Endothelial cell of umbilical vein (primary cell): Measurements from ENCODE around the gene HNRNPH1. TPM values are rescaled to one million over a fixed set of nuclear protein-coding genes. Genes with fewer than 3 reads are reported as not detected.
A peak's percentile ranks its signal among the peaks of the same experiment; 100 is the strongest.
"Not testable (repeated sequence)": the region's sequence is repeated elsewhere in the genome, so short reads cannot be mapped to it uniquely, and the experiment has no call there.

ENCODE experiments used
- BruUV-seq: library from RNA; stranded (reverse); fragments of 400-500 nt; replicated peaks from 2 replicates; lab custom pipeline; 2021; lab: Mats Ljungman, UMichigan
- CTCF ChIA-PET: fragments of 300-600, 350-600 bp; sonication (Branson Sonifier 250); formaldehyde crosslinking; loops from one replicate; lab custom pipeline; 2021; ENCODE audit warnings: antibody characterized with exemption, inconsistent platforms; lab: Charles Lee
- POLR2A ChIA-PET: fragments of 300-600, 350-600 bp; sonication (Branson Sonifier 250); formaldehyde crosslinking; loops from one replicate; lab custom pipeline; 2021; ENCODE audit warnings: antibody characterized with exemption, inconsistent platforms; lab: Charles Lee
- DNase-seq: peaks from one replicate; pipeline ENCODE4 v3.0.0-alpha.2; 2011; ENCODE audit warnings: low read depth, low spot score
- FAIRE-seq: peaks from 2 replicates; lab custom pipeline; 2011; peaks lifted over from hg19 to GRCh38; lab: Jason Lieb, UNC
- H2AFZ ChIP-seq: 2 replicates; pipeline ENCODE4 v1.6.0; 2012; ENCODE audit warnings: low read depth, low read length, control low read depth, inconsistent platforms
- H3K27ac ChIP-seq: 2 replicates; pipeline ENCODE4 v1.5.1; 2011; ENCODE audit warnings: low read depth, mild to moderate bottlenecking, control low read depth, low read length, moderate library complexity; ENCODE audit not compliant: insufficient read depth
- H3K27me3 ChIP-seq, 2 experiments: 2 replicates each; pipeline versions ENCODE4 v1.6.0 to v1.6.1; 2011; ENCODE audit warnings: low read length in 2 of 2, mixed read lengths in 1 of 2; ENCODE audit not compliant: control insufficient read depth in 2 of 2, insufficient read depth in 2 of 2
- H3K36me3 ChIP-seq, 2 experiments: 2 replicates in 1 of 2; 3 replicates in 1 of 2; pipeline ENCODE4 v1.5.1; 2011; ENCODE audit warnings: low read length in 2 of 2, mild to moderate bottlenecking in 1 of 2, moderate library complexity in 1 of 2; ENCODE audit not compliant: control insufficient read depth in 2 of 2, insufficient read depth in 2 of 2; ENCODE audit errors: extremely low read depth in 1 of 2
- H3K4me1 ChIP-seq: 3 replicates; pipeline ENCODE4 v1.5.1; 2011; ENCODE audit warnings: mild to moderate bottlenecking, low read length; ENCODE audit not compliant: control insufficient read depth, insufficient read depth; ENCODE audit errors: extremely low read depth
- H3K4me2 ChIP-seq: 2 replicates; pipeline ENCODE4 v1.6.1; 2011; ENCODE audit warnings: low read length, control low read depth, mixed read lengths; ENCODE audit not compliant: insufficient read depth
- H3K4me3 ChIP-seq, 3 experiments: fragments of 200-600 bp in 1 of 3; sonication (generic), shearing (Covaris generic) in 1 of 3; replicated peaks in 1 of 3; 2 replicates each; pipeline ENCODE4 v1.5.1; 2011 to 2016; ENCODE audit warnings: control low read depth in 3 of 3, low read length in 3 of 3, mild to moderate bottlenecking in 2 of 3, inconsistent platforms in 1 of 3, low read depth in 1 of 3, moderate library complexity in 1 of 3; ENCODE audit not compliant: insufficient read depth in 1 of 3
- H3K79me2 ChIP-seq: 2 replicates; pipeline ENCODE4 v1.6.0; 2012; ENCODE audit warnings: low read length, inconsistent platforms; ENCODE audit not compliant: control insufficient read depth, insufficient read depth
- H3K9ac ChIP-seq: replicated peaks from 2 replicates; pipeline ENCODE3; 2011; ENCODE audit warnings: low read length, control low read depth; ENCODE audit not compliant: insufficient read depth; ENCODE audit errors: extremely low read depth
- H3K9me1 ChIP-seq: replicated peaks from 3 replicates; pipeline ENCODE4 v1.6.0; 2011; ENCODE audit warnings: mild to moderate bottlenecking, low read length; ENCODE audit not compliant: control insufficient read depth, insufficient read depth; ENCODE audit errors: extremely low read depth
- H3K9me3 ChIP-seq: replicated peaks from 2 replicates; pipeline ENCODE4 v1.5.1; 2012; ENCODE audit warnings: low read length, inconsistent platforms; ENCODE audit not compliant: control insufficient read depth, insufficient read depth
- H4K20me1 ChIP-seq: replicated peaks from 2 replicates; pipeline ENCODE3; 2011; ENCODE audit warnings: mild to moderate bottlenecking, low read length; ENCODE audit not compliant: control insufficient read depth, insufficient read depth; ENCODE audit errors: extremely low read depth
- CTCF ChIP-seq, 2 donors: IDR thresholded peaks; 1 replicate in 1 of 2; 2 replicates in 1 of 2; pipeline ENCODE4 v1.5.1; 2011; ENCODE audit warnings: low read length in 2 of 2, mild to moderate bottlenecking in 2 of 2, moderate library complexity in 2 of 2, control low read depth in 1 of 2, inconsistent platforms in 1 of 2, low read depth in 1 of 2; ENCODE audit not compliant: insufficient read depth in 1 of 2; ENCODE audit errors: extremely low read depth in 1 of 2
- EZH2 ChIP-seq: IDR thresholded peaks from 2 replicates; pipeline ENCODE4 v1.6.1; 2012; ENCODE audit warnings: borderline replicate concordance, low read depth, mild to moderate bottlenecking, moderate library complexity, low read length, inconsistent platforms; ENCODE audit not compliant: severe bottlenecking
- dilution Hi-C: fragments of 300-500 bp; cut with MboI; formaldehyde crosslinking; loops from one replicate; pipeline ENCODE4 v1.15.0; 2019; ENCODE audit warnings: low sequenced_read_pairs; ENCODE audit not compliant: extremely low pct_ligation_motif_present
- intact Hi-C: fragments of 100-400 bp; cut with micrococcal nuclease; formaldehyde crosslinking; loops from one replicate; pipeline ENCODE4 v1.10.0; 2022
- polyA plus RNA-seq, 4 experiments: library from polyadenylated mRNA; depleted of rRNA in 3 of 4; stranded (reverse) in 3 of 4; unstranded in 1 of 4; fragments of >200 nt; gene quantifications; 2 replicates each; pipeline versions ENCODE4 v1.2.1 to v1.2.3, GENCODE V29; 2011 to 2012; ENCODE audit warnings: missing spikeins in 1 of 4
- total RNA-seq: library from RNA; stranded (reverse); gene quantifications from 2 replicates; pipeline ENCODE4 v1.2.3, GENCODE V29; 2021

The HNRNPH1 gene
- total and polyA plus RNA-seq, 2 donors (not counting 3 experiments of a cell fraction or from before 2014, with no cell fraction given), result 348 to 993 TPM

- FAIRE-seq, result peak; percentile 73
- no peaks in the 10 kb centered on the region for H3K79me2 ChIP-seq
- no peaks in the 10 kb centered on the region for H3K9me1 ChIP-seq
- H3K9ac ChIP-seq, result no peak overlapping the region
- H3K9me3 ChIP-seq, result no peaks in the 10 kb centered on the region
- dilution Hi-C loops, result no loop called here
- DNase-seq, result peak; percentile 59
- TF ChIP-seq CTCF (IDR thresholded peaks at IDR 0.05; ENCODE audit: extremely low read depth in 1 of 2, insufficient read depth in 1 of 2, low read depth in 1 of 2, low read length in 2 of 2), result peak; percentile 88 to 89
- no peak for TF ChIP-seq EZH2
- H3K27me3 ChIP-seq, result no peaks in the 10 kb centered on the region
- no peak overlapping the region for H2AFZ ChIP-seq
- H3K36me3 ChIP-seq, result peaks cover 0 to 5% of the 10 kb centered on the region in 2 experiments
- no peak overlapping the region for H3K4me2 ChIP-seq
- H3K4me1 ChIP-seq, result no peaks in the 10 kb centered on the region
- intact Hi-C loops, result loop anchor here (5.0 to 10.0 kb wide), 2 partner anchors 126 to 501 kb away; partner anchors contain the start of gene LTC4S
- H3K27ac ChIP-seq, result no peak overlapping the region
- no peak overlapping the region for H3K4me3 ChIP-seq
- no TSS peak for BruUV-seq
- no peaks in the 10 kb centered on the region for H4K20me1 ChIP-seq
- POLR2A ChIA-PET, result interaction anchor here (1.8 kb wide), 1 partner anchor 45 kb away, joined by 6 read pairs; the partner anchor contains the start of gene HNRNPH1
- CTCF ChIA-PET, result interaction anchor here (0.8 to 1.8 kb wide), 8 partner anchors 8 to 1388 kb away, joined by 4 to 16 read pairs (median 4); partner anchors contain the start of genes CBY3 and HNRNPH1
Measured at GRCh38 chr5:179668391-179668790, 44.9 kb upstream of the HNRNPH1 start.

GRCh38 chr5:179661647-179662046, 38.2 kb upstream of the HNRNPH1 start:
- intact Hi-C loops, result loop anchor here (10.0 kb wide), 1 partner anchor 133 kb away; the partner anchor contains the start of gene LTC4S

GRCh38 chr5:179658179-179658856, 34.8 kb upstream of the HNRNPH1 start:
- CTCF ChIA-PET, result not testable (repeated sequence)
- DNase-seq, result peak; percentile 33

More at GRCh38 chr5:179661647-179662046, 38.2 kb upstream of the HNRNPH1 start:
- DNase-seq, H3K4me1 ChIP-seq, CTCF ChIA-PET, H3K36me3 ChIP-seq, BruUV-seq, H3K9ac ChIP-seq, H4K20me1 ChIP-seq, FAIRE-seq, dilution Hi-C loops, H3K4me2 ChIP-seq, H3K27ac ChIP-seq, H2AFZ ChIP-seq, H3K79me2 ChIP-seq, H3K9me3 ChIP-seq, H3K9me1 ChIP-seq, H3K4me3 ChIP-seq, H3K27me3 ChIP-seq: not testable (repeated sequence)
- POLR2A ChIA-PET, result interaction anchor here (0.7 kb wide), 1 partner anchor 1036 kb away, joined by 3 read pairs; no protein-coding TSS in a partner anchor

More at GRCh38 chr5:179658179-179658856, 34.8 kb upstream of the HNRNPH1 start:
- H3K4me1 ChIP-seq, H3K9me3 ChIP-seq, POLR2A ChIA-PET, H3K27me3 ChIP-seq, dilution Hi-C loops, H3K79me2 ChIP-seq, H3K9me1 ChIP-seq, FAIRE-seq, H3K36me3 ChIP-seq, H4K20me1 ChIP-seq: not testable (repeated sequence)
- Histone ChIP-seq H3K27ac (peak overlapping the region; percentile 18), H3K4me3 (peak overlapping the region; percentile 35 to 94 (median 79)), H3K9ac (peak overlapping the region; percentile 71), H3K4me2 (peak overlapping the region; percentile 99), H2AFZ (peak overlapping the region; percentile 98)
- TSS peak; percentile 84 for BruUV-seq
- intact Hi-C loops, result loop anchor here (2.0 kb wide), 2 partner anchors 22 to 36 kb away; partner anchors contain the start of gene HNRNPH1
